IMR-90 (cell line): ENCODE measurements around the gene LPCAT2. TPM values are rescaled to one million over a fixed set of nuclear protein-coding genes. Genes with fewer than 3 reads are reported as not detected.

Experiments used
- ATAC-seq: fragments of 200-7000 bp; cut with Tn5 transposase; 2 replicates; pipeline ENCODE4 v1.9.1; 2020; ENCODE audit warnings: low read depth, mild to moderate bottlenecking, moderate library complexity
- BruUV-seq: library from RNA; stranded (reverse); fragments of 400-500 nt; replicated peaks from 2 replicates; lab custom pipeline; 2021; lab: Mats Ljungman, UMichigan
- CTCF ChIA-PET: fragments of 300-600 bp; formaldehyde crosslinking; extraction: SDS; loops from one replicate; lab custom pipeline; 2021; ENCODE audit warnings: antibody characterized with exemption; lab: Yijun Ruan, JAX
- POLR2A ChIA-PET: fragments of 300-600 bp; sonication (Branson Sonifier 250); formaldehyde crosslinking; loops from one replicate; lab custom pipeline; 2022; ENCODE audit warnings: antibody characterized with exemption; ENCODE audit not compliant: unreplicated experiment; lab: Charles Lee
- DNase-seq: peaks from one replicate; pipeline ENCODE4 v3.0.0; 2013
- H2AFZ ChIP-seq: replicated peaks from 2 replicates; pipeline ENCODE3; 2013; ENCODE audit warnings: low read length, mild to moderate bottlenecking; ENCODE audit not compliant: poor library complexity
- H2AK5ac ChIP-seq: 2 replicates; pipeline ENCODE4 v1.6.1; 2013; ENCODE audit warnings: low read depth, low read length, inconsistent platforms
- H2AK9ac ChIP-seq: replicated peaks from 2 replicates; pipeline ENCODE3; 2013; ENCODE audit warnings: mild to moderate bottlenecking, low read depth, low read length, moderate library complexity; ENCODE audit not compliant: poor library complexity
- H2BK120ac ChIP-seq: 2 replicates; pipeline ENCODE4 v1.6.1; 2013; ENCODE audit warnings: low read depth, low read length, inconsistent platforms
- H2BK15ac ChIP-seq: 3 replicates; pipeline ENCODE4 v1.6.1; 2013; ENCODE audit warnings: low read depth, low read length, inconsistent platforms
- H2BK20ac ChIP-seq: 2 replicates; pipeline ENCODE4 v1.6.1; 2013; ENCODE audit warnings: low read depth, mild to moderate bottlenecking, inconsistent platforms, low read length, moderate library complexity
- H2BK5ac ChIP-seq: 2 replicates; pipeline ENCODE4 v1.6.1; 2013; ENCODE audit warnings: mild to moderate bottlenecking, low read depth, low read length, inconsistent platforms; ENCODE audit not compliant: poor library complexity, severe bottlenecking
- H3K14ac ChIP-seq: replicated peaks from 2 replicates; pipeline ENCODE4 v1.6.1; 2013; ENCODE audit warnings: low read depth, low read length, inconsistent platforms
- H3K18ac ChIP-seq: 2 replicates; pipeline ENCODE4 v1.6.1; 2013; ENCODE audit warnings: low read depth, low read length, control low read depth
- H3K23ac ChIP-seq: 2 replicates; pipeline ENCODE4 v1.6.1; 2013; ENCODE audit warnings: low read depth, low read length, inconsistent platforms
- H3K27ac ChIP-seq: 2 replicates; pipeline ENCODE4 v1.5.1; 2013; ENCODE audit warnings: mild to moderate bottlenecking, control low read depth, low read length; ENCODE audit not compliant: insufficient read depth
- H3K27me3 ChIP-seq: 2 replicates; pipeline ENCODE4 v1.6.1; 2013; ENCODE audit warnings: low read length; ENCODE audit not compliant: control insufficient read depth, insufficient read depth
- H3K36me3 ChIP-seq: 2 replicates; pipeline ENCODE4 v1.6.1; 2013; ENCODE audit warnings: low read length, mixed read lengths; ENCODE audit not compliant: control insufficient read depth, insufficient read depth
- H3K4ac ChIP-seq: 2 replicates; pipeline ENCODE4 v1.6.1; 2013; ENCODE audit warnings: low read depth, low read length, inconsistent platforms
- H3K4me1 ChIP-seq: 2 replicates; pipeline ENCODE4 v1.6.1; 2013; ENCODE audit warnings: low read length, mixed read lengths; ENCODE audit not compliant: control insufficient read depth, insufficient read depth
- H3K4me2 ChIP-seq: 2 replicates; pipeline ENCODE4 v1.6.1; 2013; ENCODE audit warnings: low read depth, mild to moderate bottlenecking, control low read depth, low read length, moderate library complexity
- H3K4me3 ChIP-seq: 2 replicates; pipeline ENCODE4 v1.5.1; 2013; ENCODE audit warnings: low read depth, mild to moderate bottlenecking, control low read depth, low read length, moderate library complexity; ENCODE audit not compliant: insufficient read depth
- H3K56ac ChIP-seq: 2 replicates; pipeline ENCODE4 v1.6.1; 2013; ENCODE audit warnings: low read length, inconsistent platforms; ENCODE audit not compliant: insufficient read depth; ENCODE audit errors: extremely low read depth
- H3K79me1 ChIP-seq, 2 experiments: 2 replicates each; pipeline ENCODE4 v1.6.1; 2013; ENCODE audit warnings: low read length in 2 of 2, inconsistent platforms in 1 of 2, low read depth in 1 of 2
- H3K9ac ChIP-seq: 2 replicates; pipeline ENCODE4 v1.6.1; 2013; ENCODE audit warnings: low read depth, low read length, control low read depth
- H3K9me1 ChIP-seq: 2 replicates; pipeline ENCODE4 v1.6.1; 2013; ENCODE audit warnings: low read length, inconsistent platforms; ENCODE audit not compliant: insufficient read depth
- H3K9me3 ChIP-seq: 2 replicates; pipeline ENCODE4 v1.6.1; 2013; ENCODE audit warnings: low read length; ENCODE audit not compliant: control insufficient read depth, insufficient read depth
- H4K20me1 ChIP-seq: 2 replicates; pipeline ENCODE4 v1.6.1; 2013; ENCODE audit warnings: low read length, inconsistent platforms; ENCODE audit not compliant: insufficient read depth
- H4K5ac ChIP-seq: 2 replicates; pipeline ENCODE4 v1.6.1; 2013; ENCODE audit warnings: mild to moderate bottlenecking, low read depth, low read length, control low read depth
- H4K8ac ChIP-seq, 2 experiments: 2 replicates each; pipeline ENCODE4 v1.6.1; 2013; ENCODE audit warnings: low read depth in 2 of 2, low read length in 2 of 2, control low read depth in 1 of 2, inconsistent platforms in 1 of 2
- H4K91ac ChIP-seq: 2 replicates; pipeline ENCODE4 v1.6.1; 2013; ENCODE audit warnings: low read depth, low read length, inconsistent platforms; ENCODE audit not compliant: insufficient read depth
- CEBPB ChIP-seq: IDR thresholded peaks from 2 replicates; pipeline ENCODE4 v1.6.1; 2012; ENCODE audit warnings: low read depth, low read length, improper control_type of control experiment
- RAD21 ChIP-seq: IDR thresholded peaks from 2 replicates; pipeline ENCODE4 v1.6.1; 2012; ENCODE audit warnings: low read length, improper control_type of control experiment
- whole genome bisulfite sequencing, 2 experiments: methylation state at CpG; one replicate each; pipeline versions ENCODE4 v1.1.5 to v1.1.7; 2013; ENCODE audit warnings: missing lambda C conversion rate in 2 of 2; ENCODE audit not compliant: insufficient read length in 1 of 2; ENCODE audit errors: extremely low coverage in 2 of 2; 5-methylcytosine and 5-hydroxymethylcytosine counted together
- dilution Hi-C: fragments of 300-500 bp; cut with HindIII; formaldehyde crosslinking; loops from one replicate; pipeline ENCODE4 v1.14.3; 2018; ENCODE audit warnings: low sequenced_read_pairs; ENCODE audit not compliant: unreplicated experiment
- in situ Hi-C: fragments of 300-500 bp; cut with MboI; formaldehyde crosslinking; loops from 3 replicates; pipeline ENCODE4 v1.14.3; 2019; ENCODE audit warnings: low sequenced_read_pairs, inconsistent platforms, mixed read lengths
- intact Hi-C: fragments of 100-400 bp; cut with micrococcal nuclease; formaldehyde crosslinking; loops from 2 replicates; pipeline ENCODE4 v1.10.0; 2022
- polyA plus RNA-seq, 3 experiments: library from polyadenylated mRNA; depleted of rRNA; stranded (reverse); fragments of >200 nt; gene quantifications; 2 replicates each; pipeline ENCODE4 v1.2.3, GENCODE V29; 2012; ENCODE audit warnings: low replicate concordance in 1 of 3
- total RNA-seq: library from RNA; depleted of rRNA; stranded (reverse); fragments of >200 nt; gene quantifications from 2 replicates; pipeline ENCODE4 v1.2.3, GENCODE V29; 2012

Gene LPCAT2
- total and polyA plus RNA-seq, 2 of the 4 experiments (the other 2 are of a cell fraction) = 8.6 to 8.7 TPM

GRCh38 chr16:55555436-55555835 is 46.6 kb downstream of the LPCAT2 start:
- ATAC-seq (no peak), DNase-seq (peak; percentile 35)
- Histone ChIP-seq H3K56ac (no peak overlapping the region), H3K36me3 (no peaks in the 10 kb centered on the region), H3K9me3 (peaks cover 4% of the 10 kb centered on the region; the same call in 1 of the 2 replicates), H4K5ac (no peak overlapping the region), H3K14ac (no peak overlapping the region), H2BK20ac (no peak overlapping the region), H3K4ac (no peak overlapping the region), H3K4me1 (peaks cover 1% of the 10 kb centered on the region), H2BK120ac (no peak overlapping the region), H3K79me1 (no peaks in the 10 kb centered on the region), H4K20me1 (peaks cover 5% of the 10 kb centered on the region; the same call in 1 of the 2 replicates), H3K27me3 (no peaks in the 10 kb centered on the region), H3K9me1 (no peaks in the 10 kb centered on the region), H2BK5ac (no peak overlapping the region), H4K91ac (no peak overlapping the region), H2AFZ (no peak overlapping the region), H3K18ac (peak overlapping the region; percentile 15; the same call in 1 of the 2 replicates), H2BK15ac (no peak overlapping the region), H2AK5ac (no peak overlapping the region), H3K4me3 (no peak overlapping the region), H3K23ac (no peak overlapping the region), H3K9ac (no peak overlapping the region), H3K4me2 (no peak overlapping the region), H2AK9ac (no peak overlapping the region), H4K8ac (no peak overlapping the region), H3K27ac (no peak overlapping the region)
- BruUV-seq = no TSS peak
- CTCF ChIA-PET = interaction anchor here (0.7 kb wide), 1 partner anchor 86 kb away, joined by 3 read pairs; no protein-coding TSS in a partner anchor
- dilution Hi-C loops (no loop called here), in situ Hi-C loops (no loop called here), intact Hi-C loops (no loop called here)
- POLR2A ChIA-PET = no interaction called here
- TF ChIP-seq RAD21 = no peak
- TF ChIP-seq CEBPB = peak; percentile 57; the same call in 1 of the 2 replicates
- no CpG with 5 or more reads among the region's 2 CpGs for WGBS, 2 experiments
